H9 (cell line): Measurements from ENCODE around the gene PAQR9. TPM values are rescaled to one million over a fixed set of nuclear protein-coding genes. Genes with fewer than 3 reads are reported as not detected.
"Not testable (repeated sequence)": the region's sequence is repeated elsewhere in the genome, so short reads cannot be mapped to it uniquely, and the experiment has no call there.

ENCODE experiments used
- DNase-seq: peaks from one replicate; pipeline ENCODE4 v3.0.0-alpha.2; 2017
- H2AFZ ChIP-seq: one replicate; pipeline ENCODE4 v1.6.1; 2013; ENCODE audit warnings: mild to moderate bottlenecking, low read length, control low read depth, moderate library complexity
- H2AK5ac ChIP-seq: 2 replicates; pipeline ENCODE4 v1.6.1; 2013; ENCODE audit warnings: low read length, control low read depth, mixed read lengths; ENCODE audit not compliant: insufficient read length
- H2BK120ac ChIP-seq: one replicate; pipeline ENCODE4 v1.6.1; 2013; ENCODE audit warnings: low read depth, mild to moderate bottlenecking, low read length, control low read depth, inconsistent platforms; ENCODE audit not compliant: poor library complexity, severe bottlenecking
- H2BK12ac ChIP-seq: 2 replicates; pipeline ENCODE4 v1.6.1; 2013; ENCODE audit warnings: low read length, control low read depth, mixed read lengths, low read depth; ENCODE audit not compliant: insufficient read length
- H2BK15ac ChIP-seq: 2 replicates; pipeline ENCODE4 v1.6.1; 2013; ENCODE audit warnings: low read depth, low read length, control low read depth
- H2BK20ac ChIP-seq: one replicate; pipeline ENCODE4 v1.6.1; 2013; ENCODE audit warnings: low read depth, mild to moderate bottlenecking, low read length, control low read depth, inconsistent platforms; ENCODE audit not compliant: poor library complexity, severe bottlenecking
- H2BK5ac ChIP-seq: 2 replicates; pipeline ENCODE4 v1.6.1; 2013; ENCODE audit warnings: low read length, control low read depth, mixed read lengths; ENCODE audit not compliant: insufficient read length
- H3K14ac ChIP-seq: 2 replicates; pipeline ENCODE4 v1.6.1; 2013; ENCODE audit warnings: low read length, control low read depth; ENCODE audit not compliant: insufficient read depth
- H3K18ac ChIP-seq: 2 replicates; pipeline ENCODE4 v1.6.1; 2013; ENCODE audit warnings: low read depth, mild to moderate bottlenecking, mixed read lengths, low read length, control low read depth; ENCODE audit not compliant: insufficient read length
- H3K23ac ChIP-seq: 2 replicates; pipeline ENCODE4 v1.6.1; 2013; ENCODE audit warnings: low read length, control low read depth, mixed read lengths, low read depth; ENCODE audit not compliant: insufficient read length
- H3K23me2 ChIP-seq: 2 replicates; pipeline ENCODE4 v1.6.1; 2013; ENCODE audit warnings: low read depth, mild to moderate bottlenecking, mixed read lengths, low read length, control low read depth; ENCODE audit not compliant: insufficient read length, poor library complexity, severe bottlenecking
- H3K27ac ChIP-seq: 2 replicates; pipeline ENCODE4 v1.5.1; 2013; ENCODE audit warnings: low read length, control low read depth, mixed read lengths, low read depth; ENCODE audit not compliant: insufficient read length
- H3K27me3 ChIP-seq: 2 replicates; pipeline ENCODE4 v1.6.1; 2013; ENCODE audit warnings: low read length, control low read depth, inconsistent platforms; ENCODE audit not compliant: insufficient read depth
- H3K4ac ChIP-seq: 2 replicates; pipeline ENCODE4 v1.6.1; 2013; ENCODE audit warnings: low read depth, mild to moderate bottlenecking, control low read depth, inconsistent platforms, low read length, moderate library complexity
- H3K4me1 ChIP-seq: 2 replicates; pipeline ENCODE4 v1.6.1; 2013; ENCODE audit warnings: low read length, control low read depth, inconsistent platforms; ENCODE audit not compliant: insufficient read depth
- H3K4me2 ChIP-seq: 2 replicates; pipeline ENCODE4 v1.6.1; 2013; ENCODE audit warnings: low read length, control low read depth, mixed read lengths; ENCODE audit not compliant: insufficient read length, insufficient read depth
- H3K56ac ChIP-seq: 2 replicates; pipeline ENCODE4 v1.6.1; 2013; ENCODE audit warnings: low read depth, mild to moderate bottlenecking, mixed read lengths, low read length, control low read depth; ENCODE audit not compliant: insufficient read length
- H3K79me1 ChIP-seq: 2 replicates; pipeline ENCODE4 v1.6.1; 2013; ENCODE audit warnings: low read depth, mild to moderate bottlenecking, moderate library complexity, low read length, control low read depth, inconsistent platforms; ENCODE audit not compliant: insufficient read depth, poor library complexity, severe bottlenecking
- H3K79me2 ChIP-seq: 2 replicates; pipeline ENCODE4 v1.6.1; 2013; ENCODE audit warnings: low read length, control low read depth, inconsistent platforms; ENCODE audit not compliant: insufficient read depth
- H3K9ac ChIP-seq: 2 replicates; pipeline ENCODE4 v1.6.1; 2013; ENCODE audit warnings: low read length, control low read depth, mixed read lengths; ENCODE audit not compliant: insufficient read length; ENCODE audit errors: extremely low read depth
- H3K9me3 ChIP-seq: one replicate; pipeline ENCODE4 v1.6.1; 2013; ENCODE audit warnings: low read depth, low read length, inconsistent platforms; ENCODE audit not compliant: control insufficient read depth
- H3T11ph ChIP-seq: one replicate; pipeline ENCODE4 v1.6.1; 2013; ENCODE audit warnings: mild to moderate bottlenecking, low read length, control low read depth, inconsistent platforms
- H4K20me1 ChIP-seq: one replicate; pipeline ENCODE4 v1.6.1; 2013; ENCODE audit not compliant: control insufficient read depth, insufficient read length, insufficient read depth
- H4K5ac ChIP-seq: 2 replicates; pipeline ENCODE4 v1.6.1; 2013; ENCODE audit warnings: low read depth, mild to moderate bottlenecking, mixed read lengths, low read length, control low read depth; ENCODE audit not compliant: insufficient read length
- H4K8ac ChIP-seq: replicated peaks from 2 replicates; pipeline ENCODE4 v1.6.1; 2013; ENCODE audit warnings: low read length, control low read depth, mixed read lengths, low read depth; ENCODE audit not compliant: insufficient read length
- H4K91ac ChIP-seq: 2 replicates; pipeline ENCODE4 v1.6.1; 2013; ENCODE audit warnings: low read depth, mild to moderate bottlenecking, moderate library complexity, mixed read lengths, low read length, control low read depth; ENCODE audit not compliant: insufficient read length
- H3K27ac Mint-ChIP-seq, 3 experiments: 2 replicates in 2 of 3; 3 replicates in 1 of 3; pipeline ENCODE4 v1.8.0; 2020 to 2021; ENCODE audit warnings: mixed read lengths in 3 of 3, mild to moderate bottlenecking in 1 of 3, moderate library complexity in 1 of 3
- H3K27me3 Mint-ChIP-seq: 2 replicates; pipeline ENCODE4 v1.8.0; 2021; ENCODE audit warnings: low read depth, mild to moderate bottlenecking, moderate library complexity, mixed read lengths
- H3K36me3 Mint-ChIP-seq, 3 experiments: 2 replicates in 2 of 3; 3 replicates in 1 of 3; pipeline ENCODE4 v1.8.0; 2020 to 2021; ENCODE audit warnings: low read depth in 3 of 3, mixed read lengths in 3 of 3; ENCODE audit not compliant: insufficient read depth in 1 of 3
- H3K4me1 Mint-ChIP-seq, 2 experiments: 2 replicates each; pipeline ENCODE4 v1.8.0; 2020; ENCODE audit warnings: mixed read lengths in 2 of 2
- H3K4me3 Mint-ChIP-seq, 2 experiments: 2 replicates in 1 of 2; 3 replicates in 1 of 2; pipeline ENCODE4 v1.8.0; 2020 to 2021; ENCODE audit warnings: mild to moderate bottlenecking in 2 of 2, mixed read lengths in 2 of 2, moderate library complexity in 1 of 2
- H3K9me3 Mint-ChIP-seq, 2 experiments: 2 replicates in 1 of 2; 3 replicates in 1 of 2; pipeline ENCODE4 v1.8.0; 2020; ENCODE audit warnings: mild to moderate bottlenecking in 2 of 2, mixed read lengths in 2 of 2, moderate library complexity in 1 of 2
- CTCF ChIP-seq: fragments of 200-600 bp; sonication (generic); conservative IDR thresholded peaks from 3 replicates; pipeline ENCODE4 v1.8.0; 2021; ENCODE audit warnings: antibody characterized with exemption, mild to moderate bottlenecking
- WGBS: extraction: QIAGEN DNeasy Blood & Tissue Kit; methylation state at CpG from one replicate; pipeline ENCODE4 v1.1.7; 2013; ENCODE audit warnings: missing lambda C conversion rate, low lambda C conversion rate, mixed read lengths; ENCODE audit not compliant: insufficient read length; ENCODE audit errors: extremely low coverage; 5-methylcytosine and 5-hydroxymethylcytosine counted together
- total RNA-seq: library from RNA; stranded (reverse); gene quantifications from 2 replicates; pipeline ENCODE4 v1.2.1, GENCODE V29; 2021

PAQR9 gene
- total RNA-seq, 1 experiment from 2014 or later = 2.3 TPM

- DNase-seq = no peak
Observed at GRCh38 chr3:142990721-142991120, 27.2 kb upstream of the PAQR9 start.

GRCh38 chr3:142988826-142989225 is 25.4 kb upstream of the PAQR9 start:
- not testable (repeated sequence) for H2BK20ac ChIP-seq, H3K4me1 ChIP-seq, H3K27ac Mint-ChIP-seq, H3K4me3 Mint-ChIP-seq, H2BK12ac ChIP-seq, H3K27ac ChIP-seq, H2AFZ ChIP-seq, H3K9ac ChIP-seq, H3K18ac ChIP-seq, H3K9me3 Mint-ChIP-seq, H3K27me3 Mint-ChIP-seq, H3K4me2 ChIP-seq, H3K36me3 Mint-ChIP-seq, H3K14ac ChIP-seq, H2AK5ac ChIP-seq, H4K20me1 ChIP-seq, H3K27me3 ChIP-seq, H4K8ac ChIP-seq, H3K56ac ChIP-seq, H3K23me2 ChIP-seq, DNase-seq, H3K4me1 Mint-ChIP-seq, H3K9me3 ChIP-seq, H2BK120ac ChIP-seq, H3K4ac ChIP-seq, H3T11ph ChIP-seq, H3K79me1 ChIP-seq, H4K5ac ChIP-seq, H2BK5ac ChIP-seq, H3K79me2 ChIP-seq, H3K23ac ChIP-seq, H2BK15ac ChIP-seq, H4K91ac ChIP-seq
- no CpG with 5 or more reads among the region's 3 CpGs for WGBS

More at GRCh38 chr3:142990721-142991120, 27.2 kb upstream of the PAQR9 start:
- H3K4me2 ChIP-seq = no peak overlapping the region
- H3K27me3 ChIP-seq = no peaks in the 10 kb centered on the region
- no peaks in the 10 kb centered on the region for H3K23me2 ChIP-seq
- no peak overlapping the region for H4K5ac ChIP-seq
- no peaks in the 10 kb centered on the region for H3K79me1 ChIP-seq
- Mint-ChIP-seq H3K27me3 (no peaks in the 10 kb centered on the region), H3K4me3 (no peak overlapping the region), H3K4me1 (peaks cover 5% of the 10 kb centered on the region in 2 experiments), H3K36me3 (no peaks in the 10 kb centered on the region; a peak in 1 of 7 replicates), H3K27ac (no peak overlapping the region), H3K9me3 (no peaks in the 10 kb centered on the region)
- no peaks in the 10 kb centered on the region for H3K79me2 ChIP-seq
- no peaks in the 10 kb centered on the region for H3K9me3 ChIP-seq
- H2BK5ac ChIP-seq = no peak overlapping the region
- H2BK120ac ChIP-seq = no peak overlapping the region
- no peaks in the 10 kb centered on the region for H3K4me1 ChIP-seq
- no peak overlapping the region for H3K27ac ChIP-seq
- no peak overlapping the region for H2BK12ac ChIP-seq
- H2BK15ac ChIP-seq = no peak overlapping the region
- no peak for TF ChIP-seq CTCF
- H3K23ac ChIP-seq = no peak overlapping the region
- H4K20me1 ChIP-seq = no peaks in the 10 kb centered on the region
- WGBS = no CpG with 5 or more reads among the region's 5 CpGs
- H3K56ac ChIP-seq = no peak overlapping the region
- H3K18ac ChIP-seq = no peak overlapping the region
- H2AFZ ChIP-seq = no peak overlapping the region
- H2BK20ac ChIP-seq = no peak overlapping the region
- H2AK5ac ChIP-seq = no peak overlapping the region
- H4K8ac ChIP-seq = no peak overlapping the region
- no peak overlapping the region for H3T11ph ChIP-seq
- H4K91ac ChIP-seq = no peak overlapping the region
- no peak overlapping the region for H3K14ac ChIP-seq
- no peak overlapping the region for H3K9ac ChIP-seq
- H3K4ac ChIP-seq = no peak overlapping the region
